Erythroblast (primary cell): ENCODE results near the gene MARCHF9.

Experiments
- GATA1 ChIP-seq: IDR thresholded peaks from 2 replicates; pipeline ENCODE4 v1.6.1; 2011; ENCODE audit warnings: low read depth, mild to moderate bottlenecking, control low read depth, low read length, moderate library complexity
- POLR2A ChIP-seq: IDR thresholded peaks from 2 replicates; pipeline ENCODE4 v1.6.1; 2011; ENCODE audit warnings: mild to moderate bottlenecking, low read length

- TF ChIP-seq POLR2A: no peak
- TF ChIP-seq GATA1: no peak
Observed at GRCh38 chr12:57744194-57744776, 10.6 kb upstream of the MARCHF9 start.
